Measurements from ENCODE around the gene DNM3.

DNM3 gene

GRCh38 chr1:172165403-172165802 lies 324.1 kb downstream of the DNM3 start:
- Histone ChIP-seq H3K9me3 (ENCODE audit: low read length) (no peaks in the 10 kb centered on the region), H4K20me1 (ENCODE audit: insufficient read depth, low read length) (no peaks in the 10 kb centered on the region), H3K36me3 (ENCODE audit: insufficient read depth, low read length) (no peaks in the 10 kb centered on the region), H3F3A (ENCODE audit: insufficient read depth, low read length) (no peaks in the 10 kb centered on the region), H3K4me2 (ENCODE audit: low read length) (no peak overlapping the region), H3K27me3 (ENCODE audit: insufficient read depth, low read length) (no peaks in the 10 kb centered on the region), H3K79me2 (ENCODE audit: insufficient read depth, low read length) (no peaks in the 10 kb centered on the region), H3K9ac (ENCODE audit: low read length) (no peak overlapping the region), H2AFZ (ENCODE audit: low read length) (no peak overlapping the region), H3K4me1 (ENCODE audit: insufficient read depth, low read length, severe bottlenecking) (no peaks in the 10 kb centered on the region), H3K27ac (ENCODE audit: low read depth, low read length, poor library complexity, severe bottlenecking) (no peak overlapping the region), H3K4me3 (ENCODE audit: low read depth, low read length, poor library complexity, severe bottlenecking) (no peak overlapping the region), H3K9me2 (ENCODE audit: low read depth, low read length) (no peaks in the 10 kb centered on the region)
- TF ChIP-seq EZH2 (IDR thresholded peaks at IDR 0.05; ENCODE audit: borderline replicate concordance, low read length) (no peak), CTCF (IDR thresholded peaks at IDR 0.05; ENCODE audit: low read length) (no peak)

- H3K27me3 ChIP-seq (ENCODE audit: insufficient read depth, low read length): no peaks in the 10 kb centered on the region
- no peaks in the 10 kb centered on the region for H4K20me1 ChIP-seq (ENCODE audit: insufficient read depth, low read length)
- H3K9me3 ChIP-seq (ENCODE audit: low read length): no peaks in the 10 kb centered on the region
- H3K4me2 ChIP-seq (ENCODE audit: low read length): no peak overlapping the region
- TF ChIP-seq EZH2 (IDR thresholded peaks at IDR 0.05; ENCODE audit: borderline replicate concordance, low read length): no peak
- no peak for TF ChIP-seq CTCF (IDR thresholded peaks at IDR 0.05; ENCODE audit: low read length)
- no peaks in the 10 kb centered on the region for H3K36me3 ChIP-seq (ENCODE audit: insufficient read depth, low read length)
- no peaks in the 10 kb centered on the region for H3K4me1 ChIP-seq (ENCODE audit: insufficient read depth, low read length, severe bottlenecking)
- H3K4me3 ChIP-seq (ENCODE audit: low read depth, low read length, poor library complexity, severe bottlenecking): no peak overlapping the region
- no peaks in the 10 kb centered on the region for H3K9me2 ChIP-seq (ENCODE audit: low read depth, low read length)
- H3K79me2 ChIP-seq (ENCODE audit: insufficient read depth, low read length): no peaks in the 10 kb centered on the region
- no peak overlapping the region for H3K27ac ChIP-seq (ENCODE audit: low read depth, low read length, poor library complexity, severe bottlenecking)
- H3F3A ChIP-seq (ENCODE audit: insufficient read depth, low read length): no peaks in the 10 kb centered on the region
- no peak overlapping the region for H3K9ac ChIP-seq (ENCODE audit: low read length)
- no peak overlapping the region for H2AFZ ChIP-seq (ENCODE audit: low read length)
These were observed 326.7 kb downstream of the DNM3 start for GRCh38 chr1:172167796-172168596.

- Histone ChIP-seq H3K9me2 (ENCODE audit: low read depth, low read length) (no peaks in the 10 kb centered on the region), H2AFZ (ENCODE audit: low read length) (no peak overlapping the region)
These were observed 327.2 kb downstream of the DNM3 start for GRCh38 chr1:172168597-172168872.

More at GRCh38 chr1:172168597-172168872, 327.2 kb downstream of the DNM3 start:
- TF ChIP-seq EZH2 (IDR thresholded peaks at IDR 0.05; ENCODE audit: borderline replicate concordance, low read length): no peak
- TF ChIP-seq CTCF (IDR thresholded peaks at IDR 0.05; ENCODE audit: low read length): no peak
- Histone ChIP-seq H3K27me3 (ENCODE audit: insufficient read depth, low read length) (no peaks in the 10 kb centered on the region), H3K4me1 (ENCODE audit: insufficient read depth, low read length, severe bottlenecking) (no peaks in the 10 kb centered on the region), H3K4me3 (ENCODE audit: low read depth, low read length, poor library complexity, severe bottlenecking) (no peak overlapping the region), H3K79me2 (ENCODE audit: insufficient read depth, low read length) (no peaks in the 10 kb centered on the region), H4K20me1 (ENCODE audit: insufficient read depth, low read length) (no peaks in the 10 kb centered on the region), H3K27ac (ENCODE audit: low read depth, low read length, poor library complexity, severe bottlenecking) (no peak overlapping the region), H3K36me3 (ENCODE audit: insufficient read depth, low read length) (no peaks in the 10 kb centered on the region), H3K9me3 (ENCODE audit: low read length) (no peaks in the 10 kb centered on the region), H3K4me2 (ENCODE audit: low read length) (no peak overlapping the region), H3K9ac (ENCODE audit: low read length) (no peak overlapping the region), H3F3A (ENCODE audit: insufficient read depth, low read length) (no peaks in the 10 kb centered on the region)

Data from OCI-LY1 (cell line).